WI38 (cell line): ENCODE measurements around the gene USHBP1.

ENCODE experiments used
- H3K4me3 ChIP-seq: 2 replicates; pipeline ENCODE4 v1.5.1; 2011; ENCODE audit warnings: low read depth, mild to moderate bottlenecking, control low read depth, low read length
- TF ChIP-seq, protein P1 (sequence below): IDR thresholded peaks from 2 replicates; pipeline ENCODE4 v1.5.1; 2012; ENCODE audit warnings: low read depth, mild to moderate bottlenecking, control low read depth, low read length

The USHBP1 gene

DNA sequence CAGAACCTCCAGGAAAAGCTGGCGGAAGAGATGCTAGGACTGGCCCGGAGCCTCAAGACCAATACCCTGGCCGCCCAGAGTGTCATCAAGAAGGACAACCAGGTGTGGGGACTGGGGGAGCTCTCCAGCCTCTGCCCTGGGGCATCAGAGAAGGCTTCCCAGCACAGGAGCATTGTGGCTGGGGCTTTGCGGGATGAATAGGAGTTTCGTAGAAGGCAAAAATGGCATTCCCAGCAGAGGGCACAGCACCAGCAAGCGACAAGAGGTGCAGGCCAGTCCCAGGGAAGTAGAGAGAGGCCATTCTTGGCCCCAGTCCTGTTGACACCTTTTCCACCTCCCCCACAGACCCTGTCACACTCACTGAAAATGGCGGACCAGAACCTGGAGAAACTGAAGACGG lies 45.3 kb downstream of the USHBP1 start:
- TF ChIP-seq, protein P1, sequence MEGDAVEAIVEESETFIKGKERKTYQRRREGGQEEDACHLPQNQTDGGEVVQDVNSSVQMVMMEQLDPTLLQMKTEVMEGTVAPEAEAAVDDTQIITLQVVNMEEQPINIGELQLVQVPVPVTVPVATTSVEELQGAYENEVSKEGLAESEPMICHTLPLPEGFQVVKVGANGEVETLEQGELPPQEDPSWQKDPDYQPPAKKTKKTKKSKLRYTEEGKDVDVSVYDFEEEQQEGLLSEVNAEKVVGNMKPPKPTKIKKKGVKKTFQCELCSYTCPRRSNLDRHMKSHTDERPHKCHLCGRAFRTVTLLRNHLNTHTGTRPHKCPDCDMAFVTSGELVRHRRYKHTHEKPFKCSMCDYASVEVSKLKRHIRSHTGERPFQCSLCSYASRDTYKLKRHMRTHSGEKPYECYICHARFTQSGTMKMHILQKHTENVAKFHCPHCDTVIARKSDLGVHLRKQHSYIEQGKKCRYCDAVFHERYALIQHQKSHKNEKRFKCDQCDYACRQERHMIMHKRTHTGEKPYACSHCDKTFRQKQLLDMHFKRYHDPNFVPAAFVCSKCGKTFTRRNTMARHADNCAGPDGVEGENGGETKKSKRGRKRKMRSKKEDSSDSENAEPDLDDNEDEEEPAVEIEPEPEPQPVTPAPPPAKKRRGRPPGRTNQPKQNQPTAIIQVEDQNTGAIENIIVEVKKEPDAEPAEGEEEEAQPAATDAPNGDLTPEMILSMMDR = no peak
- H3K4me3 ChIP-seq = no peak overlapping the region

DNA sequence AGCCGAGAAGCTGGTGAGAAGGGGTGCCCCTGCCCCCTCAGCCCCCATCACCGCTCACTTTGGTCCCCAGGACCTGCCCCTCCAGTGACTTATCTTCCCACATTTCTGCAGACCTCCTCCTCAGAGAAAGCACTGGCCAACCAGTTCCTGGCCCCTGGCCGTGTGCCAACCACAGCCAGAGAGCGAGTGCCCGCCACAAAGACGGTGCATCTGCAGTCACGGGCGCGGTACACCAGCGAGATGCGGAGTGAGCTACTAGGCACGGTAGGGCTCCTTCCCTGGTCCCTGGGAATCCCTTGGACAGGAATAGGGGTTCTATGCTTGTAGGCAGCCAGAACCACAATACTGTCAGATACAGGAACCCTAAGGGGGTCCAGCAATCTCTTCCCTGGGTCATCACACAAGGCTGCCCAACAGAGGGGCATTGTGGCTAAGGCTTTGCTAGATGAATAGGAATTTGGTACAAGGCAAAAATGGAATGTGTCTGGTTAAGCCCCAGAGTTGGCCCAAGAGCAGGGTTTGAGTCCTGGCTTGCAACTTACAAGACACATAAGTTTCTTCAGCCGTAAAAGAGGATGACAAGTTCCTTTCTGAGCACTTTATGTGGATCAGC lies 48.4 kb downstream of the USHBP1 start:
- no peak overlapping the region; the same call in 1 of the 2 replicates for H3K4me3 ChIP-seq
- TF ChIP-seq, protein P1 = no peak

DNA sequence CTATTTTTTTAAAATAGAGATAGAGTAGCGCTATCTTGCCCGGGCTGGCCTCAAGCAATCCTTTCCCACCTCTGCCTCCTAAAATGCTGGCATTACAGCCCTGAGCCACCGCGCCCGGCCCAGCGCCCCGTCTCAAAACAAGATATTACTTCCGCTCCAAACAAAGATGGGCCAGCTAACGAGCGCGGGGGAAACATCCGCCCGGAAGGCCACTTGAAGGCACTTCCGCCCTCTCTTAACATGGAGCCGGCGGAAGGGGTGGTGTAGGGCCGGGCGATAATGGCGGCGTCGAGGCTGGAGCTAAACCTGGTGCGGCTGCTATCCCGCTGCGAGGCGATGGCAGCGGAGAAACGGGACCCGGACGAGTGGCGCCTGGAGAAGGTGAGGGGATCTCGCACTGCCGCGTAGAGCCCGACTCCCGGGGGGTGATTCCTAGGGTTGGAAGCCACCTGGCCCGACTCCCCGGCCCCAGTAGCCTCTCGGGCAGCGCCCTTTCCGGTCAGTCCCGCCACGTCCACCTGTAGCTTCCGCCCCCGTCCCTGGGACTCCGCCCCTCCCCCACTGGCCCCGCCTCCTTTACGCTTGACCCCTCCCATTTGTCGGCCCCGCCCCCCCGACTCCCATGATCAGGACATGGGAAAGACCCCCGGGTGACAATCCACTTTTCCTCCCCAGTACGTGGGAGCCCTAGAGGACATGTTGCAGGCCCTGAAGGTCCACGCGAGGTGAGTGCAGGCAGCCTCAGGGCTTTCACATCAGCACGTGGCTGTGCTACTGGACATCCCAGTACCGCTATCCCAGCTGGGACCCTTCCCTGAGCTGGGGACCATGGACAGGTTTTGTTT lies 49.2 kb downstream of the USHBP1 start, which contains the start of gene USE1:
TSS of gene USE1 (plus strand) at position 231 of the 845 bp plus-strand sequence. CDS start at position 280, 49 bp downstream.
- peak within 1 kb of the TSS; percentile 68 for H3K4me3 ChIP-seq
- TF ChIP-seq, protein P1 = no peak

DNA sequence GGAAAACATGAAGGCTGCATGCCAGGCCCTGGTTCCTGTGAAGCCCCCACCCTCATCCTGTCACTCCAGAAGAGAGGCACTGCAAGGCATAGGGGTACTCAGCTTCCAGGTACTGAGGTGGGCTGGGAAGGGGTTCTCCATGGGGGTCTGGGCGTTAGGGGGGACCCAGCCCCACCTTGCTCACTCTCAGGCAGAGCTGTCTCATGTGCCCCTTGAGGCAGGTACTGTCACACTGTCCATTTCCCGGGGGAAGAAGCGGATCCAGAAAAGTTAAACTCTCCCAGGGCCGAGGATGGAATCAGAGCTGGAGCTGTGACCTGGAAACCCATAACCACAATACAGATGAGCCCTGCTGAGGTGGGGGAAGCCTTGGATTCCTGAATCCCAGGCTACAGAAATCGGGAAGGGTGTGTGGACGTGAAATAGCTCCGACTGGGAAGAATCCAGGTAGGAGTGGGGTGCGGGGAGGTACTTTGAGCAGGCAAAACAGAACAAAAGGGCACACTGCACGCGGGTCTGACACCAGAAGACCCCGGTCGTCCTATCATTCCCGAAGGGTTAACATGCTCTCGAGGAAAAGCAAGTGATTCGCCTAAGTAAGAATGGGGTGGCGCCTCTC lies 49.9 kb downstream of the USHBP1 start:
- TF ChIP-seq, protein P1 = no peak
- peak overlapping the region; percentile 68 for H3K4me3 ChIP-seq

DNA sequence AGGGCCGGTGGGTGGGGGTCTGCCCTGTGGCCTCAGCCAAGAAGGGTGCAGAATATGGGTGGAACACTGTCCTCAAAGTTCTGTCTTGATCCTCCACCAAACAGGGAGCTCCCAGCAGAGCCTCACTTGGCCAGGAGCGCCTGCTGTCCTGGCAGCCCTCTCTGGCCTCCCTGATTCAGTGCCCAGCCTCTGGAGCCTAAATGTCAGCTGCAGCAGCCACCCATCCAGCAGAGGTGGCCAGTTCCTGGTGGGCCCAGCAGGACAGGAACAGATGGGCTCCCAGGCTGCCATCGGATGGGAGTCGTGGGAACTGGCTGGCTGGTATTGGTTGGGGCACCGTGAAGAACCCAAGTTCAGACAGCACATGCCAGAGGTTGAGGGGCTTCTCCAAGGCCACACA lies 51.2 kb downstream of the USHBP1 start:
- no peak overlapping the region for H3K4me3 ChIP-seq
- TF ChIP-seq, protein P1 = no peak

DNA sequence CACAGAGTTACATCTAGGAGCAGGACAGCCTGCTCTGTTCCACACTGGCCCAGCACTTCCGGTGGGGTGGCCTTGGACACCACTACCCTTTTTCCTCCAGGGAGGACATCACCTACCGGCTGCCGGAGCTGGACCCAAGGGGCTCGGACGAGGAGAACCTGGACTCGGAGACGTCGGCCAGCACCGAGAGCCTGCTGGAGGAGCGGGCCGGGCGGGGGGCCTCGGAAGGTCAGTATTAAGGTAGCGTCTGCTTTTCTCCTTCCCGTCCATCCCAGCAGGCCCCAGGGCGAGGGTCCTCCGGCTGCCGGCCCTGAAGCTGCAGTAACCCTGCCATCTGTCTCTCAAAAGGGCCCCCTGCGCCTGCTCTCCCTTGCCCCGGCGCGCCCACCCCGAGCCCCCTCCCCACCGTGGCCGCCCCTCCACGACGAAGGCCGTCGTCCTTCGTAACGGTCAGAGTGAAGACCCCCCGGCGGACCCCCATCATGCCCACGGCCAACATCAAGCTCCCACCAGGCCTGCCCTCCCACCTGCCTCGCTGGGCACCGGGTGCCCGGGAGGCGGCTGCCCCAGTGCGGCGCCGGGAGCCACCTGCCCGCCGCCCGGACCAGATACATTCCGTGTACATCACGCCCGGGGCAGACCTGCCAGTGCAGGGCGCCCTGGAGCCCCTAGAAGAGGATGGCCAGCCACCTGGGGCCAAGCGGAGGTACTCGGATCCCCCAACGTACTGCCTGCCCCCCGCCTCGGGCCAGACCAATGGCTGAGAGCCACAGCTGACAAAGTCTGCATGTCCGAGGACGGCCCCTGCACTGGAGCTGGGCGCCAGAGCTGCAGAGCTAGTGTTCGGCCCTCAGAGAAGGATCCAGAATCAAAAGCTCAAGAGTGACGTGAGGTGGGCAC lies 52.7 kb downstream of the USHBP1 start:
- TF ChIP-seq, protein P1 = no peak
- no peak overlapping the region for H3K4me3 ChIP-seq
